WTC11 (cell line): Measurements from ENCODE around the gene TAF10. TPM values are rescaled to one million over a fixed set of nuclear protein-coding genes. Genes with fewer than 3 reads are reported as not detected.

Experiments used
- ATAC-seq: fragments of 200-7000 bp; cut with Tn5 transposase; 2 replicates; pipeline ENCODE4 v1.10.0; 2021; ENCODE audit warnings: mild to moderate bottlenecking, moderate library complexity
- CTCF ChIA-PET: fragments of 300-600 bp; sonication (Branson Sonifier 250); formaldehyde crosslinking; loops from one replicate; lab custom pipeline; 2021; ENCODE audit warnings: antibody characterized with exemption; lab: Charles Lee
- POLR2A ChIA-PET: fragments of 350-600 bp; sonication (Branson Sonifier 250); formaldehyde crosslinking; loops from one replicate; lab custom pipeline; 2021; ENCODE audit warnings: antibody characterized with exemption; lab: Charles Lee
- DNase-seq: peaks from one replicate; pipeline ENCODE4 v3.0.0; 2021; ENCODE audit warnings: low spot score
- H3K27ac Mint-ChIP-seq: 2 replicates; pipeline ENCODE4 v1.8.0; 2021; ENCODE audit warnings: mixed read lengths
- H3K27me3 Mint-ChIP-seq: 2 replicates; pipeline ENCODE4 v1.8.0; 2021; ENCODE audit warnings: low read depth, mild to moderate bottlenecking, moderate library complexity, mixed read lengths
- H3K36me3 Mint-ChIP-seq: 2 replicates; pipeline ENCODE4 v1.8.0; 2021; ENCODE audit warnings: mixed read lengths
- H3K4me1 Mint-ChIP-seq: 2 replicates; pipeline ENCODE4 v1.8.0; 2022; ENCODE audit warnings: mixed read lengths
- H3K4me3 Mint-ChIP-seq: 2 replicates; pipeline ENCODE4 v1.8.0; 2021; ENCODE audit warnings: mild to moderate bottlenecking, moderate library complexity, mixed read lengths
- H3K9me3 Mint-ChIP-seq: 2 replicates; pipeline ENCODE4 v1.8.0; 2021; ENCODE audit warnings: mixed read lengths
- ATF2 ChIP-seq: sonication (generic); formaldehyde crosslinking; IDR thresholded peaks from 2 replicates; pipeline ENCODE4 v1.8.1; 2022; ENCODE audit warnings: low read depth, missing genetic modification reagents, borderline replicate concordance
- E2F1 ChIP-seq: sonication (generic); formaldehyde crosslinking; IDR thresholded peaks from 2 replicates; pipeline ENCODE4 v1.8.0; 2022; ENCODE audit warnings: mild to moderate bottlenecking, missing genetic modification reagents
- EMX1 ChIP-seq: fragments of 250-450 bp; sonication (Bioruptor Pico); IDR thresholded peaks from 2 replicates; pipeline ENCODE4 v1.8.0; 2021; ENCODE audit warnings: mild to moderate bottlenecking
- ERG ChIP-seq: fragments of 250-450 bp; sonication (Bioruptor Pico); IDR thresholded peaks from 2 replicates; pipeline ENCODE4 v1.8.0; 2021; ENCODE audit warnings: mild to moderate bottlenecking
- ESRRA ChIP-seq: sonication (generic); formaldehyde crosslinking; IDR thresholded peaks from 2 replicates; pipeline ENCODE4 v1.8.1; 2022; ENCODE audit warnings: mild to moderate bottlenecking, missing genetic modification reagents, borderline replicate concordance
- FOXJ3 ChIP-seq: sonication (generic); formaldehyde crosslinking; IDR thresholded peaks from 2 replicates; pipeline ENCODE4 v1.9.0; 2021; ENCODE audit warnings: missing genetic modification reagents, mild to moderate bottlenecking, borderline replicate concordance
- FOXK1 ChIP-seq: sonication (generic); formaldehyde crosslinking; IDR thresholded peaks from 2 replicates; pipeline ENCODE4 v1.8.0; 2022; ENCODE audit warnings: mild to moderate bottlenecking, moderate library complexity, missing genetic modification reagents
- FOXP1 ChIP-seq: sonication (generic); formaldehyde crosslinking; IDR thresholded peaks from 2 replicates; pipeline ENCODE4 v1.8.0; 2022; ENCODE audit warnings: missing genetic modification reagents, mild to moderate bottlenecking, moderate library complexity, borderline replicate concordance
- GRHL2 ChIP-seq: fragments of 250-450 bp; sonication (Bioruptor Pico); IDR thresholded peaks from 2 replicates; pipeline ENCODE4 v1.8.0; 2022; ENCODE audit warnings: mild to moderate bottlenecking, moderate library complexity; ENCODE audit not compliant: insufficient replicate concordance, severe bottlenecking
- MXD4 ChIP-seq: fragments of 250-450 bp; sonication (Bioruptor Pico); IDR thresholded peaks from 2 replicates; pipeline ENCODE4 v1.8.0; 2021; ENCODE audit warnings: mild to moderate bottlenecking, moderate library complexity, borderline replicate concordance
- NR1H2 ChIP-seq: sonication (generic); formaldehyde crosslinking; IDR thresholded peaks from 2 replicates; pipeline ENCODE4 v1.9.0; 2021; ENCODE audit warnings: mild to moderate bottlenecking, moderate library complexity, missing genetic modification reagents
- NR2C2 ChIP-seq: sonication (generic); formaldehyde crosslinking; IDR thresholded peaks from 2 replicates; pipeline ENCODE4 v1.8.0; 2022; ENCODE audit warnings: mild to moderate bottlenecking, missing genetic modification reagents
- OVOL2 ChIP-seq: fragments of 250-450 bp; sonication (Bioruptor Pico); IDR thresholded peaks from 2 replicates; pipeline ENCODE4 v1.9.0; 2021; ENCODE audit warnings: mild to moderate bottlenecking, borderline replicate concordance
- PRRX2 ChIP-seq: fragments of 250-450 bp; sonication (Bioruptor Pico); IDR thresholded peaks from 2 replicates; pipeline ENCODE4 v1.8.0; 2021; ENCODE audit warnings: mild to moderate bottlenecking
- RELA ChIP-seq: sonication (generic); formaldehyde crosslinking; IDR thresholded peaks from 2 replicates; pipeline ENCODE4 v1.8.1; 2022; ENCODE audit warnings: missing genetic modification reagents, mild to moderate bottlenecking, borderline replicate concordance
- SMAD3 ChIP-seq: sonication (generic); formaldehyde crosslinking; IDR thresholded peaks from 2 replicates; pipeline ENCODE4 v1.8.0; 2022; ENCODE audit warnings: missing genetic modification reagents, mild to moderate bottlenecking, borderline replicate concordance
- SMAD4 ChIP-seq: sonication (generic); formaldehyde crosslinking; IDR thresholded peaks from 2 replicates; pipeline ENCODE4 v1.8.0; 2022; ENCODE audit warnings: mild to moderate bottlenecking, missing genetic modification reagents
- total RNA-seq: library from RNA; stranded (reverse); gene quantifications from 3 replicates; pipeline ENCODE4 v1.2.3, GENCODE V29; 2021
- TF ChIP-seq, protein P1 (sequence below): fragments of 200-600 bp; IDR thresholded peaks from 2 replicates; pipeline ENCODE4 v1.8.0; 2022; ENCODE audit warnings: antibody characterized with exemption
- TF ChIP-seq, protein P2 (sequence below): sonication (generic); formaldehyde crosslinking; conservative IDR thresholded peaks from 2 replicates; pipeline ENCODE4 v1.8.1; 2023; ENCODE audit warnings: mild to moderate bottlenecking, low read depth, missing genetic modification reagents, moderate library complexity

TAF10 gene
- total RNA-seq, 1 experiment from 2014 or later: 165 TPM

- POLR2A ChIA-PET: no interaction called here
- no peak for ATAC-seq
- no peak for TF ChIP-seq ATF2 (CRISPR knock-in tag)
- TF ChIP-seq FOXK1: no peak
- TF ChIP-seq ERG (CRISPR knock-in tag): no peak
- TF ChIP-seq GRHL2 (CRISPR knock-in tag): no peak
- TF ChIP-seq SMAD3 (CRISPR knock-in tag): no peak
- CTCF ChIA-PET: interaction anchor here (0.9 kb wide), 1 partner anchor 71 kb away, joined by 3 read pairs; no protein-coding TSS in a partner anchor
- no peaks in the 10 kb centered on the region for H3K9me3 Mint-ChIP-seq
- no peak for DNase-seq
- no peaks in the 10 kb centered on the region for H3K27me3 Mint-ChIP-seq
- H3K4me3 Mint-ChIP-seq: no peak overlapping the region
- H3K27ac Mint-ChIP-seq: no peak overlapping the region
- peaks cover 6% of the 10 kb centered on the region; the same call in 1 of the 2 replicates for H3K4me1 Mint-ChIP-seq
- peaks cover 18% of the 10 kb centered on the region for H3K36me3 Mint-ChIP-seq
Measured at GRCh38 chr11:6596239-6596877, 15.7 kb downstream of the TAF10 start.

DNA sequence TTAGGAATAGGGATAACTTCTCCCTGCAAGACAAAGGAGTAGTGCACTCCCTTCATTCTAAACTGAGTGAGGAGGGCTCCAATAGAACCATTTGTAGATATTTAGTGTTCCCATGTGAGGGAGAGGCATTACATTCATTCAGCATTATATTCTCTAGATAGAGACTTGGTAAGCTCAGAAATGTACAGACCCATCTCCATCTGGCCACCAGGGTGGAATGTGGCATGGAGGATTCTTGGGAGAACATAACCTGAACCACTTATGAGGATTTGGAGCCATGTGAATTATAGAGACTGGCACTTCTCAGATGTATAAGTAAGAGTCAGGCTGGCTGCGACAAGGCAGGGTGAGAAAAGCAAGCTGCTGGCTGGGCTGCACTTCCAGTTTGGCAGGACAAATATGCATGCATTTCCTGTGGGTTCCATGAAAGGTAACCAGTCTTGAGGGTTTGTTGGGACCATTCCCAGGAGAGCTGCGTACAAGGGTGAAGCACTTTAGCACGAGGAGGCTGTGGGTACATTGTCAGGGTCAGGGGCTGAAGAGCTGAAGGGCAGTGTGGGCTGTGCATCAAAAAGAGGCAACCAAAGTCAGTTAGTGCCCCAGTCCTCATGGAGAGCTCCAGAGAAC is 17.8 kb downstream of the TAF10 start:
- Mint-ChIP-seq H3K27me3 (no peaks in the 10 kb centered on the region), H3K36me3 (peaks cover 13% of the 10 kb centered on the region), H3K4me3 (no peak overlapping the region), H3K9me3 (no peaks in the 10 kb centered on the region), H3K4me1 (peaks cover 6% of the 10 kb centered on the region; the same call in 1 of the 2 replicates), H3K27ac (no peak overlapping the region; the same call in 1 of the 2 replicates)
- ATAC-seq (no peak), DNase-seq (no peak)
- TF ChIP-seq E2F1 (CRISPR knock-in tag): no peak
- TF ChIP-seq, protein P1, sequence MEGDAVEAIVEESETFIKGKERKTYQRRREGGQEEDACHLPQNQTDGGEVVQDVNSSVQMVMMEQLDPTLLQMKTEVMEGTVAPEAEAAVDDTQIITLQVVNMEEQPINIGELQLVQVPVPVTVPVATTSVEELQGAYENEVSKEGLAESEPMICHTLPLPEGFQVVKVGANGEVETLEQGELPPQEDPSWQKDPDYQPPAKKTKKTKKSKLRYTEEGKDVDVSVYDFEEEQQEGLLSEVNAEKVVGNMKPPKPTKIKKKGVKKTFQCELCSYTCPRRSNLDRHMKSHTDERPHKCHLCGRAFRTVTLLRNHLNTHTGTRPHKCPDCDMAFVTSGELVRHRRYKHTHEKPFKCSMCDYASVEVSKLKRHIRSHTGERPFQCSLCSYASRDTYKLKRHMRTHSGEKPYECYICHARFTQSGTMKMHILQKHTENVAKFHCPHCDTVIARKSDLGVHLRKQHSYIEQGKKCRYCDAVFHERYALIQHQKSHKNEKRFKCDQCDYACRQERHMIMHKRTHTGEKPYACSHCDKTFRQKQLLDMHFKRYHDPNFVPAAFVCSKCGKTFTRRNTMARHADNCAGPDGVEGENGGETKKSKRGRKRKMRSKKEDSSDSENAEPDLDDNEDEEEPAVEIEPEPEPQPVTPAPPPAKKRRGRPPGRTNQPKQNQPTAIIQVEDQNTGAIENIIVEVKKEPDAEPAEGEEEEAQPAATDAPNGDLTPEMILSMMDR: no peak
- TF ChIP-seq OVOL2 (CRISPR knock-in tag): no peak
- no peak for TF ChIP-seq ESRRA (CRISPR knock-in tag)
- ChIA-PET CTCF (interaction anchor here (0.8 to 2.5 kb wide), 8 partner anchors 9 to 215 kb away, joined by 3 to 10 read pairs (median 4); partner anchors contain the start of gene TAF10), POLR2A (no interaction called here)

- H3K4me1 Mint-ChIP-seq: no peaks in the 10 kb centered on the region
- ChIA-PET CTCF (interaction anchor here (1.0 to 1.8 kb wide), 5 partner anchors 17 to 209 kb away, joined by 3 to 12 read pairs (median 6); partner anchors contain the start of gene TAF10), POLR2A (no interaction called here)
- ATAC-seq (no peak), DNase-seq (no peak)
- H3K36me3 Mint-ChIP-seq: peaks cover 3% of the 10 kb centered on the region
- no peak overlapping the region for H3K27ac Mint-ChIP-seq
- no peak overlapping the region for H3K4me3 Mint-ChIP-seq
- no peaks in the 10 kb centered on the region for H3K27me3 Mint-ChIP-seq
- H3K9me3 Mint-ChIP-seq: peaks cover 26% of the 10 kb centered on the region
- TF ChIP-seq, protein P2, sequence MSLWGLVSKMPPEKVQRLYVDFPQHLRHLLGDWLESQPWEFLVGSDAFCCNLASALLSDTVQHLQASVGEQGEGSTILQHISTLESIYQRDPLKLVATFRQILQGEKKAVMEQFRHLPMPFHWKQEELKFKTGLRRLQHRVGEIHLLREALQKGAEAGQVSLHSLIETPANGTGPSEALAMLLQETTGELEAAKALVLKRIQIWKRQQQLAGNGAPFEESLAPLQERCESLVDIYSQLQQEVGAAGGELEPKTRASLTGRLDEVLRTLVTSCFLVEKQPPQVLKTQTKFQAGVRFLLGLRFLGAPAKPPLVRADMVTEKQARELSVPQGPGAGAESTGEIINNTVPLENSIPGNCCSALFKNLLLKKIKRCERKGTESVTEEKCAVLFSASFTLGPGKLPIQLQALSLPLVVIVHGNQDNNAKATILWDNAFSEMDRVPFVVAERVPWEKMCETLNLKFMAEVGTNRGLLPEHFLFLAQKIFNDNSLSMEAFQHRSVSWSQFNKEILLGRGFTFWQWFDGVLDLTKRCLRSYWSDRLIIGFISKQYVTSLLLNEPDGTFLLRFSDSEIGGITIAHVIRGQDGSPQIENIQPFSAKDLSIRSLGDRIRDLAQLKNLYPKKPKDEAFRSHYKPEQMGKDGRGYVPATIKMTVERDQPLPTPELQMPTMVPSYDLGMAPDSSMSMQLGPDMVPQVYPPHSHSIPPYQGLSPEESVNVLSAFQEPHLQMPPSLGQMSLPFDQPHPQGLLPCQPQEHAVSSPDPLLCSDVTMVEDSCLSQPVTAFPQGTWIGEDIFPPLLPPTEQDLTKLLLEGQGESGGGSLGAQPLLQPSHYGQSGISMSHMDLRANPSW (CRISPR knock-in tag): no peak
- TF ChIP-seq RELA (no peak), NR1H2 (no peak), FOXP1 (no peak), FOXJ3 (no peak), NR2C2 (no peak), EMX1 (CRISPR knock-in tag) (no peak), MXD4 (CRISPR knock-in tag) (no peak), SMAD4 (no peak), PRRX2 (CRISPR knock-in tag) (no peak)
Measured at GRCh38 chr11:6588018-6588417, 24.0 kb downstream of the TAF10 start.
